Testis (tissue), 2 donors: ENCODE measurements around the gene DDX52.

Experiments
- CTCF ChIP-seq, 3 experiments: fragments of 450-650 bp in 2 of 3; fragments of 200-600 bp in 1 of 3; sonication (generic) in 1 of 3; IDR thresholded peaks; one replicate each; pipeline ENCODE4 v1.5.1; 2016 to 2019; ENCODE audit warnings: antibody characterized with exemption in 3 of 3, mild to moderate bottlenecking in 2 of 3, moderate library complexity in 1 of 3
- POLR2A ChIP-seq: fragments of 450-650 bp; IDR thresholded peaks from one replicate; pipeline ENCODE4 v1.6.1; 2017; ENCODE audit warnings: antibody characterized with exemption, mild to moderate bottlenecking, moderate library complexity

DNA sequence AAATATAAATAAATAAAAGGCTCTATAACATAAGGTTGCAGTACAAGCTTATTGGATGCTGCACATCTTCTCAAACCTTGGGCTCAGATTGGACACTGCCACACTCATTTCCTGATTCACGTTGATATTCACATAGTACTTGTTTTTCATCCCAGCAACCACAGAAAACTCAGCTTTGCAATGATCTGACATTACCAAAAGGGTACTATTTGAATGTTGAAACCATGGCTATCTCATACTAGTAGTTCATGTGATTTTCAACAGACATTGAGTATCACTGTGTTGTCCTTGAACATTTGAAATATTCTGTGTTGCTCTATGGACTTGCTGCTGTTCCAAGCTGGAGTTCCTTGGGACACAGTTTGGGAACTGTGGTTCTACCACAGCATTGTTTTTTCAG, 14.0 kb upstream of the DDX52 start:
- TF ChIP-seq CTCF (IDR thresholded peaks at IDR 0.05) (no peak), POLR2A (no peak)
